K562 (cell line): Measurements from ENCODE around the gene ACBD6. TPM values are rescaled to one million over a fixed set of nuclear protein-coding genes. Genes with fewer than 3 reads are reported as not detected.

Experiments used
- GABPA ChIP-seq: fragments of 200-800 bp; sonication (Bioruptor generic); conservative IDR thresholded peaks from 2 replicates; pipeline ENCODE4 v1.6.1; 2016; ENCODE audit warnings: low read depth, missing genetic modification characterization, missing compliant biosample characterization
- POLR2A ChIP-seq: fragments of 450-650 bp; conservative IDR thresholded peaks from 2 replicates; pipeline ENCODE4 v1.6.1; 2016
- polyA plus RNA-seq, 8 experiments: library from polyadenylated mRNA; depleted of rRNA in 4 of 8; stranded (reverse) in 5 of 8; unstranded in 3 of 8; fragments of >200 nt; fragmentation: Nextera tagmentation in 2 of 8; fragmentation: Illumina TruSeq in 1 of 8; extraction: Ambion mirVana in 2 of 8; extraction: Trizol in 1 of 8; gene quantifications; 2 replicates each; pipeline versions ENCODE4 v1.2.1 to v1.2.3, GENCODE V29; 2011 to 2014; ENCODE audit warnings: inconsistent platforms in 1 of 8, missing spikeins in 1 of 8
- total RNA-seq, 7 experiments: library from RNA; depleted of rRNA in 6 of 7; stranded (reverse); fragments of >200 nt in 6 of 7; fragmentation: Illumina TruSeq in 2 of 7; extraction: Trizol in 2 of 7; gene quantifications; 2 replicates each; pipeline versions ENCODE4 v1.2.1 to v1.2.3, GENCODE V29; 2011 to 2021; ENCODE audit warnings: low replicate concordance in 1 of 7
- TF ChIP-seq, protein P1 (sequence below), 3 experiments: fragments of 200-800 bp in 1 of 3; fragments of 250-450 bp in 1 of 3; fragments of 450-650 bp in 1 of 3; sonication (Bioruptor Pico) in 1 of 3; sonication (Bioruptor generic) in 1 of 3; formaldehyde crosslinking in 1 of 3; IDR thresholded peaks; 2 replicates each; pipeline versions ENCODE4 v1.6.1 to v1.8.0; 2016 to 2022; ENCODE audit warnings: mild to moderate bottlenecking in 2 of 3, missing genetic modification characterization in 2 of 3, missing compliant biosample characterization in 1 of 3, moderate library complexity in 1 of 3
- TF ChIP-seq, protein P2 (sequence below), 2 experiments: IDR thresholded peaks in 1 of 2; conservative IDR thresholded peaks in 1 of 2; 2 replicates each; pipeline ENCODE4 v1.6.1; 2016; ENCODE audit warnings: low read depth in 2 of 2, mild to moderate bottlenecking in 1 of 2, missing compliant biosample characterization in 1 of 2, missing genetic modification characterization in 1 of 2, moderate library complexity in 1 of 2
- TF ChIP-seq, protein P3 (sequence below): fragments of 250-450 bp; sonication (Bioruptor Pico); IDR thresholded peaks from 2 replicates; pipeline ENCODE4 v1.8.0; 2022; ENCODE audit warnings: moderate library complexity, mild to moderate bottlenecking, inconsistent platforms

Gene ACBD6
- total and polyA plus RNA-seq, 9 of the 15 experiments (the other 6 are each of a cell fraction or from before 2014, with no cell fraction given) = 16.9 to 107 (median 77.7) TPM

DNA sequence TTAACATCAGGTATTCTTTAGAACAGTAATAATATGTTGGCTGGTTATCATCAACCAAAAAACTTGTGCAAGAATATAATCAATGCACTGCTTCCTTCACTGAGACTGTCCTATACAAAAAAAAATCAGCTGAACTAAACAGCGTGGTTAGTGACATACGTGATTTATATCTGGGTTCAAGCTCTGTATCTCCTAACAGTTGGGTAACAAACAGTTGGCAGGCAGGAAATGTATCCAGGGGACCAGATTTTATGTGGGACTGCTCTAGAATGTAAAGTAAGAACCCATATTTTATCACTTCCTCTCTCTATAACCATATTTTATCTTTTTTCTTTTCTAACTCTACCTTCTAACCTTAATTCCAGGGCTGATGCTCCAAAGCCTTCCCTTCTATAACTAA, 8.0 kb downstream of the ACBD6 start (continued):
- TF ChIP-seq, protein P1, sequence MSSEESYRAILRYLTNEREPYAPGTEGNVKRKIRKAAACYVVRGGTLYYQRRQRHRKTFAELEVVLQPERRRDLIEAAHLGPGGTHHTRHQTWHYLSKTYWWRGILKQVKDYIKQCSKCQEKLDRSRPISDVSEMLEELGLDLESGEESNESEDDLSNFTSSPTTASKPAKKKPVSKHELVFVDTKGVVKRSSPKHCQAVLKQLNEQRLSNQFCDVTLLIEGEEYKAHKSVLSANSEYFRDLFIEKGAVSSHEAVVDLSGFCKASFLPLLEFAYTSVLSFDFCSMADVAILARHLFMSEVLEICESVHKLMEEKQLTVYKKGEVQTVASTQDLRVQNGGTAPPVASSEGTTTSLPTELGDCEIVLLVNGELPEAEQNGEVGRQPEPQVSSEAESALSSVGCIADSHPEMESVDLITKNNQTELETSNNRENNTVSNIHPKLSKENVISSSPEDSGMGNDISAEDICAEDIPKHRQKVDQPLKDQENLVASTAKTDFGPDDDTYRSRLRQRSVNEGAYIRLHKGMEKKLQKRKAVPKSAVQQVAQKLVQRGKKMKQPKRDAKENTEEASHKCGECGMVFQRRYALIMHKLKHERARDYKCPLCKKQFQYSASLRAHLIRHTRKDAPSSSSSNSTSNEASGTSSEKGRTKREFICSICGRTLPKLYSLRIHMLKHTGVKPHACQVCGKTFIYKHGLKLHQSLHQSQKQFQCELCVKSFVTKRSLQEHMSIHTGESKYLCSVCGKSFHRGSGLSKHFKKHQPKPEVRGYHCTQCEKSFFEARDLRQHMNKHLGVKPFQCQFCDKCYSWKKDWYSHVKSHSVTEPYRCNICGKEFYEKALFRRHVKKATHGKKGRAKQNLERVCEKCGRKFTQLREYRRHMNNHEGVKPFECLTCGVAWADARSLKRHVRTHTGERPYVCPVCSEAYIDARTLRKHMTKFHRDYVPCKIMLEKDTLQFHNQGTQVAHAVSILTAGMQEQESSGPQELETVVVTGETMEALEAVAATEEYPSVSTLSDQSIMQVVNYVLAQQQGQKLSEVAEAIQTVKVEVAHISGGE (CRISPR knock-in tag; IDR thresholded peaks at IDR 0.05) = peak in 2 of 3 experiments; percentile 79 to 95; a peak in 4 of 6 replicates
- TF ChIP-seq, protein P2, sequence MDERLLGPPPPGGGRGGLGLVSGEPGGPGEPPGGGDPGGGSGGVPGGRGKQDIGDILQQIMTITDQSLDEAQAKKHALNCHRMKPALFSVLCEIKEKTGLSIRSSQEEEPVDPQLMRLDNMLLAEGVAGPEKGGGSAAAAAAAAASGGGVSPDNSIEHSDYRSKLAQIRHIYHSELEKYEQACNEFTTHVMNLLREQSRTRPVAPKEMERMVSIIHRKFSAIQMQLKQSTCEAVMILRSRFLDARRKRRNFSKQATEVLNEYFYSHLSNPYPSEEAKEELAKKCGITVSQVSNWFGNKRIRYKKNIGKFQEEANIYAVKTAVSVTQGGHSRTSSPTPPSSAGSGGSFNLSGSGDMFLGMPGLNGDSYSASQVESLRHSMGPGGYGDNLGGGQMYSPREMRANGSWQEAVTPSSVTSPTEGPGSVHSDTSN (CRISPR knock-in tag; IDR thresholded peaks at IDR 0.05; ENCODE audit: low read depth) = no peak
- TF ChIP-seq, protein P2 (tag; conservative IDR thresholded peaks at IDR 0.05; ENCODE audit: low read depth) = peak; percentile 58
- TF ChIP-seq POLR2A (no peak), GABPA (tag) (peak; percentile 83)
- TF ChIP-seq, protein P3, sequence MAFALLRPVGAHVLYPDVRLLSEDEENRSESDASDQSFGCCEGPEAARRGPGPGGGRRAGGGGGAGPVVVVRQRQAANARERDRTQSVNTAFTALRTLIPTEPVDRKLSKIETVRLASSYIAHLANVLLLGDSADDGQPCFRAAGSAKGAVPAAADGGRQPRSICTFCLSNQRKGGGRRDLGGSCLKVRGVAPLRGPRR = no peak
